ENCODE data around the gene CAMK2D.

Gene CAMK2D

DNA sequence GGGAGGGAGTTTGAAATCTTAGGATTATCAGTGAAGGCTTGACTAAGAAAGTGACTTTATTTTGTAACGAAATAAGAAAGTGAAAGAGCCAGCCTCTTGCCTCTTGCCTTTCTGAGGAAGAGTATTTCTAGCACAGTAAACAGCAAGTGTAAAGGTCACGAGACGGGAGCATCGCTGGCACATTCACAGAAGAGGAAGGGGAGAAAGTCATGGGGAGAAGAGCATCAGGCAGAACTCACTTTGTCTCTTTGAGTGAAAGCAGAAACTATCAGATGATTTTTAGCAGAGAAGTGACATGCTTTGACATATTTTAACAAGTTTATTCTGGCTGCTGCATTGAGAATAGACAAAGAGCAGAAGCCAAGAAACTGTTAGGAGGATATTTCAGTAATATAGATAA lies 313.8 kb downstream of the CAMK2D start:
- H3K27ac ChIP-seq (replicated peaks; ENCODE audit: low read length), result no peak overlapping the region
- no peaks in the 10 kb centered on the region for H3K79me1 ChIP-seq (ENCODE audit: low read depth, low read length)
- no peak overlapping the region for H3K4me2 ChIP-seq (ENCODE audit: insufficient read depth, low read length, poor library complexity, severe bottlenecking)
- 100% methylated on average over 1 of the region's 4 CpGs; no CpG with 5 or more reads in 1 of the 2 donors for WGBS, 2 donors (ENCODE audit: extremely low coverage in 2 of 2, insufficient read length in 2 of 2, insufficient replicate concordance in 1 of 2)
- H3K9me3 ChIP-seq (replicated peaks in 1 of 2; ENCODE audit: control insufficient read depth in 2 of 2, insufficient read depth in 1 of 2, low read depth in 1 of 2, low read length in 2 of 2), result no peaks in the 10 kb centered on the region
- no peak overlapping the region for H2BK120ac ChIP-seq (ENCODE audit: low read depth, low read length)
- H3K36me3 ChIP-seq (replicated peaks in 1 of 2; ENCODE audit: control insufficient read depth in 2 of 2, insufficient read depth in 2 of 2, low read length in 2 of 2), result no peaks in the 10 kb centered on the region
- no peak overlapping the region for H3K14ac ChIP-seq (ENCODE audit: low read length)
- H2AK5ac ChIP-seq (ENCODE audit: low read depth, low read length), result no peak overlapping the region
- H2BK15ac ChIP-seq (ENCODE audit: low read length), result no peak overlapping the region
- DNase-seq (ENCODE audit: low spot score), result no peak
- H3K9ac ChIP-seq (ENCODE audit: low read depth, low read length, poor library complexity), result no peak overlapping the region
- H3K4me3 ChIP-seq (ENCODE audit: low read length in 2 of 2), result no peak overlapping the region
- H2BK5ac ChIP-seq (ENCODE audit: low read length), result no peak overlapping the region
- H3K4ac ChIP-seq (ENCODE audit: low read length), result no peak overlapping the region
- no peak overlapping the region for H4K91ac ChIP-seq (ENCODE audit: low read depth, low read length, poor library complexity)
- no peak overlapping the region for H3K23ac ChIP-seq (ENCODE audit: low read depth, low read length, poor library complexity)
- H2BK12ac ChIP-seq (ENCODE audit: low read length), result no peak overlapping the region
- no peak overlapping the region for H2AFZ ChIP-seq (ENCODE audit: low read length)
- H3K27me3 ChIP-seq (ENCODE audit: control insufficient read depth in 3 of 3, insufficient read depth in 3 of 3, low read depth in 1 of 3, low read length in 3 of 3), result no peaks in the 10 kb centered on the region
- no peak overlapping the region for H3K18ac ChIP-seq (ENCODE audit: low read length)
- peaks cover 3 to 7% of the 10 kb centered on the region in 2 donors for H3K4me1 ChIP-seq (ENCODE audit: control insufficient read depth in 2 of 2, insufficient read depth in 1 of 2, low read depth in 1 of 2, low read length in 2 of 2)
- no peak overlapping the region for H4K8ac ChIP-seq (ENCODE audit: low read depth, low read length)

- no peaks in the 10 kb centered on the region for H3K27me3 ChIP-seq (ENCODE audit: control insufficient read depth in 3 of 3, insufficient read depth in 3 of 3, low read depth in 1 of 3, low read length in 3 of 3)
- H3K4ac ChIP-seq (ENCODE audit: low read length), result no peak overlapping the region
- no peak overlapping the region for H2BK5ac ChIP-seq (ENCODE audit: low read length)
- no peak overlapping the region for H2BK12ac ChIP-seq (ENCODE audit: low read length)
- no peaks in the 10 kb centered on the region for H3K9me3 ChIP-seq (replicated peaks in 1 of 2; ENCODE audit: control insufficient read depth in 2 of 2, insufficient read depth in 1 of 2, low read depth in 1 of 2, low read length in 2 of 2)
- H3K27ac ChIP-seq (replicated peaks; ENCODE audit: low read length), result no peak overlapping the region
- no peak overlapping the region for H3K14ac ChIP-seq (ENCODE audit: low read length)
- H2AFZ ChIP-seq (ENCODE audit: low read length), result no peak overlapping the region
- H3K9ac ChIP-seq (ENCODE audit: low read depth, low read length, poor library complexity), result no peak overlapping the region
- H3K4me3 ChIP-seq (ENCODE audit: low read length in 2 of 2), result no peak overlapping the region
- H3K4me2 ChIP-seq (ENCODE audit: insufficient read depth, low read length, poor library complexity, severe bottlenecking), result no peak overlapping the region
- H2AK5ac ChIP-seq (ENCODE audit: low read depth, low read length), result no peak overlapping the region
- DNase-seq (ENCODE audit: low spot score), result no peak
- whole genome bisulfite sequencing, 2 donors (ENCODE audit: extremely low coverage in 2 of 2, insufficient read length in 2 of 2, insufficient replicate concordance in 1 of 2), result no CpG with 5 or more reads among the region's 3 CpGs
- H3K79me1 ChIP-seq (ENCODE audit: low read depth, low read length), result no peaks in the 10 kb centered on the region
- no peak overlapping the region for H3K23ac ChIP-seq (ENCODE audit: low read depth, low read length, poor library complexity)
- no peak overlapping the region for H3K18ac ChIP-seq (ENCODE audit: low read length)
- no peak overlapping the region for H2BK120ac ChIP-seq (ENCODE audit: low read depth, low read length)
- H4K91ac ChIP-seq (ENCODE audit: low read depth, low read length, poor library complexity), result no peak overlapping the region
- H3K4me1 ChIP-seq (ENCODE audit: control insufficient read depth in 2 of 2, insufficient read depth in 1 of 2, low read depth in 1 of 2, low read length in 2 of 2), result peaks cover 3 to 7% of the 10 kb centered on the region in 2 donors
- H4K8ac ChIP-seq (ENCODE audit: low read depth, low read length), result no peak overlapping the region
- H2BK15ac ChIP-seq (ENCODE audit: low read length), result no peak overlapping the region
- no peaks in the 10 kb centered on the region for H3K36me3 ChIP-seq (replicated peaks in 1 of 2; ENCODE audit: control insufficient read depth in 2 of 2, insufficient read depth in 2 of 2, low read length in 2 of 2)
Observed at GRCh38 chr4:113447061-113447460, 314.5 kb downstream of the CAMK2D start.

GRCh38 chr4:113446019-113446418 lies 315.5 kb downstream of the CAMK2D start:
- Histone ChIP-seq H3K9ac (ENCODE audit: low read depth, low read length, poor library complexity) (no peak overlapping the region), H3K36me3 (replicated peaks in 1 of 2; ENCODE audit: control insufficient read depth in 2 of 2, insufficient read depth in 2 of 2, low read length in 2 of 2) (no peaks in the 10 kb centered on the region), H3K18ac (ENCODE audit: low read length) (no peak overlapping the region), H3K4me3 (ENCODE audit: low read length in 2 of 2) (no peak overlapping the region), H2BK12ac (ENCODE audit: low read length) (no peak overlapping the region), H2AK5ac (ENCODE audit: low read depth, low read length) (no peak overlapping the region), H3K4me1 (ENCODE audit: control insufficient read depth in 2 of 2, insufficient read depth in 1 of 2, low read depth in 1 of 2, low read length in 2 of 2) (peaks cover 3 to 9% of the 10 kb centered on the region in 2 donors), H3K27ac (replicated peaks; ENCODE audit: low read length) (no peak overlapping the region), H2BK5ac (ENCODE audit: low read length) (no peak overlapping the region), H3K14ac (ENCODE audit: low read length) (no peak overlapping the region), H3K4me2 (ENCODE audit: insufficient read depth, low read length, poor library complexity, severe bottlenecking) (no peak overlapping the region), H3K23ac (ENCODE audit: low read depth, low read length, poor library complexity) (no peak overlapping the region), H3K79me1 (ENCODE audit: low read depth, low read length) (no peaks in the 10 kb centered on the region), H2BK15ac (ENCODE audit: low read length) (no peak overlapping the region), H3K9me3 (replicated peaks in 1 of 2; ENCODE audit: control insufficient read depth in 2 of 2, insufficient read depth in 1 of 2, low read depth in 1 of 2, low read length in 2 of 2) (no peaks in the 10 kb centered on the region), H3K27me3 (ENCODE audit: control insufficient read depth in 3 of 3, insufficient read depth in 3 of 3, low read depth in 1 of 3, low read length in 3 of 3) (no peaks in the 10 kb centered on the region), H4K8ac (ENCODE audit: low read depth, low read length) (no peak overlapping the region), H3K4ac (ENCODE audit: low read length) (no peak overlapping the region), H2BK120ac (ENCODE audit: low read depth, low read length) (no peak overlapping the region), H4K91ac (ENCODE audit: low read depth, low read length, poor library complexity) (no peak overlapping the region), H2AFZ (ENCODE audit: low read length) (no peak overlapping the region)
- no peak for DNase-seq (ENCODE audit: low spot score)
- WGBS, 2 donors (ENCODE audit: extremely low coverage in 2 of 2, insufficient read length in 2 of 2, insufficient replicate concordance in 1 of 2), result no CpG with 5 or more reads among the region's 4 CpGs

GRCh38 chr4:113445286-113445685 lies 316.3 kb downstream of the CAMK2D start:
- WGBS, 2 donors (ENCODE audit: extremely low coverage in 2 of 2, insufficient read length in 2 of 2, insufficient replicate concordance in 1 of 2), result no CpG with 5 or more reads among the region's 5 CpGs
- Histone ChIP-seq H3K18ac (ENCODE audit: low read length) (peak overlapping the region; percentile 84), H3K4me2 (ENCODE audit: insufficient read depth, low read length, poor library complexity, severe bottlenecking) (no peak overlapping the region), H2BK12ac (ENCODE audit: low read length) (no peak overlapping the region), H4K91ac (ENCODE audit: low read depth, low read length, poor library complexity) (no peak overlapping the region), H3K4me3 (ENCODE audit: low read length in 2 of 2) (no peak overlapping the region), H3K4me1 (ENCODE audit: control insufficient read depth in 2 of 2, insufficient read depth in 1 of 2, low read depth in 1 of 2, low read length in 2 of 2) (peaks cover 3 to 9% of the 10 kb centered on the region in 2 donors), H3K79me1 (ENCODE audit: low read depth, low read length) (no peaks in the 10 kb centered on the region), H3K36me3 (replicated peaks in 1 of 2; ENCODE audit: control insufficient read depth in 2 of 2, insufficient read depth in 2 of 2, low read length in 2 of 2) (no peaks in the 10 kb centered on the region), H2BK120ac (ENCODE audit: low read depth, low read length) (no peak overlapping the region), H3K9ac (ENCODE audit: low read depth, low read length, poor library complexity) (no peak overlapping the region), H3K23ac (ENCODE audit: low read depth, low read length, poor library complexity) (no peak overlapping the region), H4K8ac (ENCODE audit: low read depth, low read length) (no peak overlapping the region), H3K9me3 (replicated peaks in 1 of 2; ENCODE audit: control insufficient read depth in 2 of 2, insufficient read depth in 1 of 2, low read depth in 1 of 2, low read length in 2 of 2) (no peaks in the 10 kb centered on the region), H3K14ac (ENCODE audit: low read length) (no peak overlapping the region), H3K27me3 (ENCODE audit: control insufficient read depth in 3 of 3, insufficient read depth in 3 of 3, low read depth in 1 of 3, low read length in 3 of 3) (no peaks in the 10 kb centered on the region), H3K4ac (ENCODE audit: low read length) (no peak overlapping the region), H2AFZ (ENCODE audit: low read length) (no peak overlapping the region), H3K27ac (replicated peaks; ENCODE audit: low read length) (no peak overlapping the region), H2BK15ac (ENCODE audit: low read length) (no peak overlapping the region), H2BK5ac (ENCODE audit: low read length) (no peak overlapping the region), H2AK5ac (ENCODE audit: low read depth, low read length) (no peak overlapping the region)
- DNase-seq (ENCODE audit: low spot score), result no peak
